K562 (cell line): ENCODE data around the gene TMEM59. TPM values are rescaled to one million over a fixed set of nuclear protein-coding genes. Genes with fewer than 3 reads are reported as not detected.

Source experiments
- ATAC-seq: fragments of 200-7000 bp; cut with Tn5 transposase; 3 replicates; pipeline ENCODE4 v1.9.1; 2020; ENCODE audit warnings: moderate library complexity
- BruUV-seq: library from RNA; stranded (reverse); fragments of 400-500 nt; replicated peaks from 2 replicates; lab custom pipeline; 2021; lab: Mats Ljungman, UMichigan
- CTCF ChIA-PET: fragments of 300-600 bp; formaldehyde crosslinking; extraction: SDS; loops from one replicate; lab custom pipeline; 2021; ENCODE audit warnings: low intra/inter-chr PET ratio; lab: Yijun Ruan, JAX
- POLR2A ChIA-PET: fragments of 300-600, 350-650 bp; sonication (Branson Sonifier 250); formaldehyde crosslinking; extraction: SDS; loops from one replicate; lab custom pipeline; 2021; ENCODE audit warnings: antibody characterized with exemption, inconsistent platforms; lab: Yijun Ruan, JAX
- DNase-seq, 4 experiments: peaks; one replicate each; pipeline versions ENCODE4 v3.0.0 to v3.0.0-alpha.2; 2011 to 2018; ENCODE audit warnings: low spot score in 3 of 4, mixed read lengths in 3 of 4; ENCODE audit errors: extremely low read depth in 1 of 4
- FAIRE-seq: peaks from 2 replicates; lab custom pipeline; 2011; peaks lifted over from hg19 to GRCh38; lab: Jason Lieb, UNC
- H2AFZ ChIP-seq: 2 replicates; pipeline ENCODE4 v1.6.0; 2011; ENCODE audit warnings: low read depth, low read length, control low read depth, inconsistent platforms
- H3K27ac ChIP-seq: fragments of 200-600 bp; 3 replicates; pipeline ENCODE4 v1.8.0; 2011; ENCODE audit warnings: low read depth, mild to moderate bottlenecking, control low read depth, inconsistent platforms, low read length, moderate library complexity, mixed read lengths; ENCODE audit errors: extremely low read depth
- H3K27me3 ChIP-seq, 2 experiments: fragments of 300-600 bp in 1 of 2; 2 replicates in 1 of 2; 3 replicates in 1 of 2; pipeline versions ENCODE4 v1.6.0 to v1.8.0; 2011; ENCODE audit warnings: inconsistent platforms in 2 of 2, low read length in 2 of 2, mild to moderate bottlenecking in 1 of 2, mixed read lengths in 1 of 2, moderate library complexity in 1 of 2; ENCODE audit not compliant: control insufficient read depth in 2 of 2, insufficient read depth in 2 of 2
- H3K36me3 ChIP-seq: fragments of 300-600 bp; 3 replicates; pipeline ENCODE4 v1.8.0; 2011; ENCODE audit warnings: mild to moderate bottlenecking, low read length, inconsistent platforms; ENCODE audit not compliant: control insufficient read depth, insufficient read depth
- H3K4me1 ChIP-seq, 2 experiments: fragments of 200-600 bp in 1 of 2; replicated peaks in 1 of 2; 2 replicates in 1 of 2; 3 replicates in 1 of 2; pipeline versions ENCODE4 v1.5.1 to v1.8.0; 2011; ENCODE audit warnings: inconsistent platforms in 2 of 2, low read length in 2 of 2, mild to moderate bottlenecking in 1 of 2, mixed read lengths in 1 of 2, moderate library complexity in 1 of 2; ENCODE audit not compliant: control insufficient read depth in 2 of 2, insufficient read depth in 2 of 2
- H3K4me2 ChIP-seq: 2 replicates; pipeline ENCODE4 v1.6.1; 2011; ENCODE audit warnings: low read length, control low read depth, inconsistent platforms, mixed read lengths; ENCODE audit not compliant: insufficient read depth
- H3K4me3 ChIP-seq: fragments of 200-600 bp; sonication (generic), shearing (Covaris generic); 2 replicates; pipeline ENCODE4 v1.5.1; 2016; ENCODE audit warnings: control low read depth, inconsistent platforms
- H3K79me2 ChIP-seq: fragments of 200-600 bp; 3 replicates; pipeline ENCODE4 v1.8.0; 2011; ENCODE audit warnings: low read length, inconsistent platforms; ENCODE audit not compliant: control insufficient read depth, insufficient read depth
- H3K9ac ChIP-seq, 2 experiments: 2 replicates each; pipeline versions ENCODE4 v1.6.0 to v1.6.1; 2011; ENCODE audit warnings: low read depth in 2 of 2, low read length in 2 of 2, control low read depth in 1 of 2, inconsistent platforms in 1 of 2, mild to moderate bottlenecking in 1 of 2, mixed read lengths in 1 of 2; ENCODE audit not compliant: insufficient read depth in 1 of 2
- H3K9me1 ChIP-seq: one replicate; pipeline ENCODE4 v1.6.0; 2011; ENCODE audit warnings: inconsistent platforms, mild to moderate bottlenecking, low read length, moderate library complexity; ENCODE audit not compliant: control insufficient read depth, insufficient read depth
- H3K9me3 ChIP-seq: replicated peaks from 2 replicates; pipeline ENCODE4 v1.5.1; 2011; ENCODE audit warnings: low read depth, low read length, inconsistent platforms; ENCODE audit not compliant: control insufficient read depth, insufficient read depth
- H4K20me1 ChIP-seq: replicated peaks from 2 replicates; pipeline ENCODE4 v1.6.1; 2011; ENCODE audit warnings: low read length, inconsistent platforms, mixed read lengths; ENCODE audit not compliant: control insufficient read depth, insufficient read depth
- DIDO1 ChIP-seq: fragments of 450-650 bp; IDR thresholded peaks from 2 replicates; pipeline ENCODE4 v1.6.1; 2016; ENCODE audit warnings: low read depth, missing biosample characterization, missing genetic modification characterization
- ELF2 ChIP-seq: fragments of 250-450 bp; sonication (Bioruptor Pico); IDR thresholded peaks from 2 replicates; pipeline ENCODE4 v1.5.0; 2021; ENCODE audit warnings: mild to moderate bottlenecking
- HCFC1 ChIP-seq: IDR thresholded peaks from 2 replicates; pipeline ENCODE4 v1.6.1; 2012; ENCODE audit warnings: low read depth, low read length, improper control_type of control experiment
- MXD1 ChIP-seq: fragments of 250-450 bp; sonication (Bioruptor Pico); IDR thresholded peaks from 2 replicates; pipeline ENCODE4 v1.8.0; 2021; ENCODE audit warnings: borderline replicate concordance, mild to moderate bottlenecking, moderate library complexity; ENCODE audit not compliant: poor library complexity, severe bottlenecking
- NFE2 ChIP-seq: IDR thresholded peaks from 2 replicates; pipeline ENCODE4 v1.6.1; 2014; ENCODE audit warnings: antibody characterized with exemption, low read depth
- NR3C1 ChIP-seq: sonication (generic); formaldehyde crosslinking; IDR thresholded peaks from 2 replicates; pipeline ENCODE4 v1.8.1; 2022; ENCODE audit warnings: missing genetic modification reagents
- RBM25 ChIP-seq: fragments of 200-400 bp; formaldehyde crosslinking; IDR thresholded peaks from 2 replicates; pipeline ENCODE4 v1.6.1; 2018; ENCODE audit warnings: low read length, low read depth, moderate library complexity; ENCODE audit not compliant: severe bottlenecking
- TCF7 ChIP-seq: sonication (generic); IDR thresholded peaks from 2 replicates; pipeline ENCODE4 v1.6.1; 2016; ENCODE audit warnings: antibody characterized with exemption, borderline replicate concordance
- TCFL5 ChIP-seq: fragments of 250-450 bp; sonication (Bioruptor Pico); conservative IDR thresholded peaks from 2 replicates; pipeline ENCODE4 v1.6.1; 2021; ENCODE audit warnings: mild to moderate bottlenecking, moderate library complexity, matching md5 sums
- XRCC4 ChIP-seq: IDR thresholded peaks from one replicate; pipeline ENCODE4 v1.6.1; 2011; ENCODE audit not compliant: insufficient read depth, insufficient read length; ENCODE audit errors: extremely low read depth
- ZBTB34 ChIP-seq: fragments of 250-450 bp; sonication (Bioruptor Pico); IDR thresholded peaks from 2 replicates; pipeline ENCODE4 v1.8.0; 2021; ENCODE audit warnings: mild to moderate bottlenecking, moderate library complexity
- ZC3H4 ChIP-seq: sonication (generic); formaldehyde crosslinking; IDR thresholded peaks from 2 replicates; pipeline ENCODE4 v1.9.0; 2021; ENCODE audit warnings: missing genetic modification reagents, borderline replicate concordance
- ZFP30 ChIP-seq: fragments of 250-450 bp; sonication (Bioruptor Pico); IDR thresholded peaks from 2 replicates; pipeline ENCODE4 v1.8.0; 2022; ENCODE audit warnings: moderate library complexity, mild to moderate bottlenecking, inconsistent platforms, borderline replicate concordance
- ZNF23 ChIP-seq: fragments of 250-450 bp; sonication (Bioruptor Pico); IDR thresholded peaks from 2 replicates; pipeline ENCODE4 v1.4.0; 2020; ENCODE audit warnings: mild to moderate bottlenecking
- ZNF583 ChIP-seq: fragments of 250-450 bp; sonication (Bioruptor Pico); IDR thresholded peaks from 2 replicates; pipeline ENCODE4 v1.4.0; 2020
- WGBS: fragments of 100-300 bp; shearing (Covaris generic); methylation state at CpG from one replicate; pipeline ENCODE4 v1.1.6; 2016; ENCODE audit warnings: low coverage, mixed read lengths; ENCODE audit not compliant: insufficient coverage; ENCODE audit errors: missing lambda C conversion rate; 5-methylcytosine and 5-hydroxymethylcytosine counted together
- in situ Hi-C: fragments of 300-500 bp; cut with MboI; formaldehyde crosslinking; loops from 4 replicates; pipeline ENCODE4 v1.15.0; 2018; ENCODE audit warnings: inconsistent platforms, mixed read lengths
- intact Hi-C: fragments of 100-400 bp; cut with micrococcal nuclease; formaldehyde crosslinking; loops from 2 replicates; pipeline ENCODE4 v1.14.2; 2022
- polyA plus RNA-seq, 8 experiments: library from polyadenylated mRNA; depleted of rRNA in 4 of 8; stranded (reverse) in 5 of 8; unstranded in 3 of 8; fragments of >200 nt; fragmentation: Nextera tagmentation in 2 of 8; fragmentation: Illumina TruSeq in 1 of 8; extraction: Ambion mirVana in 2 of 8; extraction: Trizol in 1 of 8; gene quantifications; 2 replicates each; pipeline versions ENCODE4 v1.2.1 to v1.2.3, GENCODE V29; 2011 to 2014; ENCODE audit warnings: inconsistent platforms in 1 of 8, missing spikeins in 1 of 8
- total RNA-seq, 7 experiments: library from RNA; depleted of rRNA in 6 of 7; stranded (reverse); fragments of >200 nt in 6 of 7; fragmentation: Illumina TruSeq in 2 of 7; extraction: Trizol in 2 of 7; gene quantifications; 2 replicates each; pipeline versions ENCODE4 v1.2.1 to v1.2.3, GENCODE V29; 2011 to 2021; ENCODE audit warnings: low replicate concordance in 1 of 7
- TF ChIP-seq, protein P1 (sequence below): IDR thresholded peaks from 3 replicates; pipeline ENCODE4 v1.6.1; 2011; ENCODE audit warnings: borderline replicate concordance, mild to moderate bottlenecking; ENCODE audit not compliant: insufficient read length, insufficient read depth
- TF ChIP-seq, protein P2 (sequence below): sonication (generic); formaldehyde crosslinking; IDR thresholded peaks from 2 replicates; pipeline ENCODE4 v1.8.0; 2023; ENCODE audit warnings: mild to moderate bottlenecking, missing genetic modification reagents
- TF ChIP-seq, protein P3 (sequence below): fragments of 250-450 bp; sonication (Bioruptor Pico); IDR thresholded peaks from 2 replicates; pipeline ENCODE4 v1.8.0; 2021; ENCODE audit warnings: moderate library complexity, mild to moderate bottlenecking, inconsistent platforms

TMEM59 gene
- total and polyA plus RNA-seq, 9 of the 15 experiments (the other 6 are each of a cell fraction or from before 2014, with no cell fraction given), result 93.1 to 316 (median 151) TPM

DNA sequence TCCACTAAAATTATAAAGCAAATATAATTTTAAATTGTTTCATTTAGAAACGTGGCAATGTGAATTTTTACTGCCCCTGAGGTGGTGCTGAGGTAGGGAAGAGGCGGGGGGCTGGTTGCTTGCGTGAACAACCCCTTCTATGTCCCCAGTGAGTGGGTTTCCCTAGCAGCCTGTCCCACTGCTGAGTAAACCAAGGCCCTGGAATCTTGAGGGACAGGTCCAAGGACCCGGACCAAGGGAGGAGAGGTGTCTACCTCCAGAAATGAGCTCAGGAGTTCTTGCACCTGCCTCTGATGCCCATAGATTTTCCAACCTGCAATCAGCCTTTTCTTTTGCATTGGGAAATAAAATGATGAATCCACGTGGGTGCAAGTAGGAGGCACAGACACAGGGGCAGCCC is 34.4 kb downstream of the TMEM59 start:
- TF ChIP-seq DIDO1 (tag), result no peak
- no peak for TF ChIP-seq RBM25
- TF ChIP-seq XRCC4, result no peak
- no peak for TF ChIP-seq ZNF23 (CRISPR knock-in tag)
- TF ChIP-seq, protein P1, sequence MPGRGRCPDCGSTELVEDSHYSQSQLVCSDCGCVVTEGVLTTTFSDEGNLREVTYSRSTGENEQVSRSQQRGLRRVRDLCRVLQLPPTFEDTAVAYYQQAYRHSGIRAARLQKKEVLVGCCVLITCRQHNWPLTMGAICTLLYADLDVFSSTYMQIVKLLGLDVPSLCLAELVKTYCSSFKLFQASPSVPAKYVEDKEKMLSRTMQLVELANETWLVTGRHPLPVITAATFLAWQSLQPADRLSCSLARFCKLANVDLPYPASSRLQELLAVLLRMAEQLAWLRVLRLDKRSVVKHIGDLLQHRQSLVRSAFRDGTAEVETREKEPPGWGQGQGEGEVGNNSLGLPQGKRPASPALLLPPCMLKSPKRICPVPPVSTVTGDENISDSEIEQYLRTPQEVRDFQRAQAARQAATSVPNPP, result no peak
- TF ChIP-seq HCFC1, result no peak
- no peak for TF ChIP-seq ZBTB34 (CRISPR knock-in tag)
- no peak for TF ChIP-seq ZNF583 (CRISPR knock-in tag)
- TF ChIP-seq, protein P2, sequence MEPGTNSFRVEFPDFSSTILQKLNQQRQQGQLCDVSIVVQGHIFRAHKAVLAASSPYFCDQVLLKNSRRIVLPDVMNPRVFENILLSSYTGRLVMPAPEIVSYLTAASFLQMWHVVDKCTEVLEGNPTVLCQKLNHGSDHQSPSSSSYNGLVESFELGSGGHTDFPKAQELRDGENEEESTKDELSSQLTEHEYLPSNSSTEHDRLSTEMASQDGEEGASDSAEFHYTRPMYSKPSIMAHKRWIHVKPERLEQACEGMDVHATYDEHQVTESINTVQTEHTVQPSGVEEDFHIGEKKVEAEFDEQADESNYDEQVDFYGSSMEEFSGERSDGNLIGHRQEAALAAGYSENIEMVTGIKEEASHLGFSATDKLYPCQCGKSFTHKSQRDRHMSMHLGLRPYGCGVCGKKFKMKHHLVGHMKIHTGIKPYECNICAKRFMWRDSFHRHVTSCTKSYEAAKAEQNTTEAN (CRISPR knock-in tag), result no peak
- TF ChIP-seq ZC3H4 (CRISPR knock-in tag), result no peak
- no peak for TF ChIP-seq MXD1 (CRISPR knock-in tag)
- no peak for TF ChIP-seq ELF2 (CRISPR knock-in tag)
- no peak for TF ChIP-seq NR3C1 (CRISPR knock-in tag)
- no peak for TF ChIP-seq ZFP30 (CRISPR knock-in tag)
- no peak for TF ChIP-seq TCFL5 (CRISPR knock-in tag)
- TF ChIP-seq TCF7, result no peak
- TF ChIP-seq, protein P3, sequence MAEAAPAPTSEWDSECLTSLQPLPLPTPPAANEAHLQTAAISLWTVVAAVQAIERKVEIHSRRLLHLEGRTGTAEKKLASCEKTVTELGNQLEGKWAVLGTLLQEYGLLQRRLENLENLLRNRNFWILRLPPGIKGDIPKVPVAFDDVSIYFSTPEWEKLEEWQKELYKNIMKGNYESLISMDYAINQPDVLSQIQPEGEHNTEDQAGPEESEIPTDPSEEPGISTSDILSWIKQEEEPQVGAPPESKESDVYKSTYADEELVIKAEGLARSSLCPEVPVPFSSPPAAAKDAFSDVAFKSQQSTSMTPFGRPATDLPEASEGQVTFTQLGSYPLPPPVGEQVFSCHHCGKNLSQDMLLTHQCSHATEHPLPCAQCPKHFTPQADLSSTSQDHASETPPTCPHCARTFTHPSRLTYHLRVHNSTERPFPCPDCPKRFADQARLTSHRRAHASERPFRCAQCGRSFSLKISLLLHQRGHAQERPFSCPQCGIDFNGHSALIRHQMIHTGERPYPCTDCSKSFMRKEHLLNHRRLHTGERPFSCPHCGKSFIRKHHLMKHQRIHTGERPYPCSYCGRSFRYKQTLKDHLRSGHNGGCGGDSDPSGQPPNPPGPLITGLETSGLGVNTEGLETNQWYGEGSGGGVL (CRISPR knock-in tag), result no peak
- no peak for TF ChIP-seq NFE2
- H3K4me2 ChIP-seq, result no peak overlapping the region
- H4K20me1 ChIP-seq, result no peaks in the 10 kb centered on the region
- H3K4me1 ChIP-seq, result peaks cover 0 to 10% of the 10 kb centered on the region in 2 experiments; a peak in 4 of 5 replicates
- H2AFZ ChIP-seq, result no peak overlapping the region
- ATAC-seq (no peak), DNase-seq (peak in 1 of 4 experiments; percentile 5), FAIRE-seq (no peak)
- H3K79me2 ChIP-seq, result no peaks in the 10 kb centered on the region
- no peaks in the 10 kb centered on the region for H3K9me1 ChIP-seq
- H3K27me3 ChIP-seq, result peaks cover 34 to 59% of the 10 kb centered on the region in 2 experiments
- H3K36me3 ChIP-seq, result no peaks in the 10 kb centered on the region
- no TSS peak for BruUV-seq
- no peak overlapping the region for H3K4me3 ChIP-seq
- H3K9ac ChIP-seq, result no peak overlapping the region
- in situ Hi-C loops (no loop called here), intact Hi-C loops (no loop called here)
- 3% methylated on average over 5 of the region's 5 CpGs for WGBS
- H3K9me3 ChIP-seq, result no peaks in the 10 kb centered on the region
- CTCF ChIA-PET, result no interaction called here
- H3K27ac ChIP-seq, result no peak overlapping the region
- POLR2A ChIA-PET, result interaction anchor here (0.7 to 1.5 kb wide), 3 partner anchors 11 to 170 kb away, joined by 3 to 8 read pairs (median 3); no protein-coding TSS in a partner anchor
